ENCODE measurements around the gene CDK6.
"Not testable (repeated sequence)": the region's sequence is repeated elsewhere in the genome, so short reads cannot be mapped to it uniquely, and the experiment has no call there.

CDK6 gene

DNA sequence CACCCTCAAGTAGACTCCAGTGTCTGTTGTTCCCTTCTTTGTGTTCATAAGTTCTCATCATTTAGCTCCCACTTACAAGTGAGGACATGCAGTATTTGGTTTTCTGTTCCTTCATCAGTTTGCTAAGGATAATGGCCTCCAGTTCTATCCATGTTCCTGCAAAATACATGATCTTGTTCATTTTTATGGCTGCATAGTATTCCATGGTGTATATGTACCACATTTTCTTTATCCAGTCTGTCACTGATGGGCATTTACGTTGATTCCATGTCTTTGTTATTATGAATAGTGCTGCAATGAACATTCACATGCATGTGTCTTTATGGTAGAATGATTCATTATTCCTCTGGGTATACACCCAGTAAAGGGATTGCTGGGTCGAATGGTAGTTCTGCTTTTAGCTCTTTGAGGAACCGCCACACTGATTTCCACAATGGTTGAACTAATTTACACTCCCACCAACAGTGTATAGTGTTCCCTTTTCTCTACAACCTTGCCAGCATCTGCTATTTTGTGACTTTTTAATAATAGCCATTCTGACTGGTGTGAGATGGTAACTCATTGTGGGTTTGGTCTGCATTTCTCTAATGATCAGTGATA lies 79.0 kb downstream of the CDK6 start:
- not testable (repeated sequence) for DNase-seq

- DNase-seq: no peak
These were observed 80.7 kb downstream of the CDK6 start for GRCh38 chr7:92755680-92756079.

DNA sequence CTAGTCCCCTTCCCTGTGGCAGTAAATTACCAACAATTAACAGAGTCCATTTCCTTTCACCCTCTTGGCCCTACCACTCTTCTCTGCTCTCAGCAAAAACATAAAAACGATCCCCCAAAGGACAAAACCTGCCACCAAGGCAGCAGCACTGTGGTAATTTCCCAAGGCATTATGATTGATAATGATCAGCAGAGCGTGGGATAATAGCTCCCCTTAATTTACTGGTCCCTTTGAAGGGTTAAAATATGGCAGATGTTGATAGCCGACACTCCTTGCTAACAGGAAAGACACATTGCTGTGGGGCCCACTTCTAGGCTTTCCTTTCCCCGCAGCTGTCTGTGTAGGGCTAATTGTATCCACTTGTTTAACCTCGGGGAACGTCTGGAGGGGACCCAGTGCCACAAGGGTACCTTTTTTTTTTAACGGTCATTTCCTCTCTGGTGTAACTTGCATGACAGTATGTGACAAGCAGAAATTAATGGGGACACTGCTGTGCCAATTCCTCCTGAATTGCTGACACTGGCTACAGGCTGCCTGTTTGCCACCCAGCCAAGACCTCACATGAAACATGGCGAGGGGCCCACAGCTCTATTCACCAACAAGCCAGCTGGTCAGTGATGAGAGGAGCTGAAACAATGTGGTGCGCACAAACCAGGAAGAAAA lies 81.3 kb downstream of the CDK6 start:
- DNase-seq: peak; percentile 57

DNA sequence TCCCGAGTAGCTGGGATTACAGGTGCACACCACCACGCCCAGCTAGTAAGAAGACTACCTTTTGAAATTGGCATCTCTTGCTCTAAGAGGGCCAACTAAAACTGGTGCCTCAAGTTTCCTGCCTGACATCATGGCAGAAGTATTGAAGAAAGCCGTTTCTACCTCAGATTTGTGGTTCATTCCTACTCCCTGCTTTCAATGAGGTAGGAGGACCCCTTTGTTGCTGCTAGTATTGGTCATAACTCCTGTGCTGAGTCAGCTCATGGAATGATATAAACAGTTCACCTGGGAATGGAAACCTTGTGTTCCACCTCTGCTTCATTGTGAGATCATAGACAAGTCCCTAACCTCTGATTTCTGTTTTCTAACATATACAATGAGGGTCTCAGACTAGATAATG lies 82.8 kb downstream of the CDK6 start:
- no peak for DNase-seq

DNA sequence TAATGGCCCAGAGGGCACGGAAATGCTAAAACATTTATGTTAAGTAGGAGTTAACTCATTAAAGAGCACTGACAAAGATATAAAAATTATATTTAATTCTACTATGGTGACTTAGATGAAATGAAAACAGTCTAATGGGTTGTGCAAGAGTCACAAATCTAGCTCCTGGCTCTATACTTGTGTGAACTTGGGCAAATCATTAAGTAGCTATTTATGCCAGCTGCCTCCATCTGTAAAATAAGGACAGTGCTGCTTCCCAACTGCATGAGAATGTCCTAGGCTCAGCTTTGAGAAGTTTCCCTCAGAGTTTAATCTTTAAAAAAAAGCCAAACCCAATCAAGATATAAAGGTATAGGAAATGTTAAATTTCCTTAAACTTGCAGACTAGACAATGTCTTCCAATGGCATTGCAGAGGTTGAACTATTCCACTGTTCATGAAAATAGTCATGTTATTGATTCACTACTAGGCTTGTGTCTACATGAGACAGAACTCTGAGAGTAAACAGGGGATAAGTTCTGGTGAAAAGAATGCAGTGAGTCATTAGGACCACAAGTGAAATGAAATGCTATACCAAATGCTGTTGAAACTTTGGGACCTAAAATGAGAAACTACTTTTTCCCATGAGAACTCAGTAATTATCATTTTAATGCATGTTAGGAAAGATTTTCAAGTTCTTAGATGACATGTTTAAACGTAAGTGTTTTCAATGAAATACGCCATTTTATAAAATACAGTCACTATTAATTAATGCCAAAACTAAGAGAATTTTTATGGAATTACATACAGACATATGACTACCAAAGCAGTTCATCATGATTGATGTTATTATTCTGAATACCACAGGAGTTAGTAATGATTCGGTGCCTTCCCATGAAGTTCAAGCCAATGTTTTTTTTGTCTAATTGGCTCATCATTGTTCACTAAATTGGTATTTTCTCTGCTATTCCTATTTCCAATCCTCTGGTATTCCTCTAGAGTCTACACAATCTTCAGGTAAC lies 84.2 kb downstream of the CDK6 start:
- DNase-seq: no peak

DNA sequence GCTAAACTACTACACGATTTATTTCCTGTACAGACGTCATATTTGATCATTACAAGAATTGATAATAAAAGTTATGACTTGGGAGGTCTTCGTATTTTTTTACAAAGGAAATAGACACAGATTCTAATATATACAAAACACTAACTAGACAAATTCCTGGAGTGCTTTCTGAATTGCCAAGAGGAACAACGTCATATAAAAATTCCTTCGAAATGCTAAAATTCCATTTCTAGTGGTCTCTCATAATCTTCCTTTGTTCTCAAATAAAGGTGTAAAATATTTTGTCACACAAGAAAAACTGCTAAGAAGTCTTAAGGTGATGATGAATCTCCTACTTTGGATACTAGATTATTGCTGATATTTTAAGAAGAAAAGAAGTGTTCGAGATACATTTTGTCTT lies 85.4 kb downstream of the CDK6 start:
- DNase-seq: no peak

- no peak for DNase-seq
These were observed 85.9 kb downstream of the CDK6 start for GRCh38 chr7:92750447-92750839.

DNA sequence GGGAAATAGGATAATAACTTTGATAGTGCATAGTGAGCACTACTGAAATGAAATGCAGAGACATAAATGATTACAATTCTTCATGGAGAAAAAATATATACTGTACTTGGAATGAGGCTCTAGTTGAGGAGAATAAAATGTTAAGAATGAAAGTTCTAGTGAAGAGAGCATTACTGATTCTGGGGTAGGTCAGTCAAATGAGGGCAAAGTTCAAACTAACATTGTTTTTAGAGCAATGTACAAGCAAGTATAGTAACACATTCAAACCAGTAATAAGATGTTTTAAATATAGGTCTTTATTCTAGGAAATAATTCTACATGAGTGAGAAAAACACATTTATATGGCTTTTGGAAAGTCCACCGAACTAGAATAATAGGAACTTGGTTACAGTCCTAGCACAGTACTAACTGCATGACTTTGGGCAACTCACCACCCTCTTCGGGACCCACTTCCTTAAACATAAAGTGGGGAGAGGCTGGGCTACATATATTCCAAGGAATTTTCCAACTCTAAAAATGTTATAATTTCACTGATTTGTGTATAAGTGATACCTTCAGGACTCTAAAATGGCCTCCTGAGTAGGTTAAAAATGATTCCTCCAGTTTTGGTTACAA lies 86.4 kb downstream of the CDK6 start:
- DNase-seq: no peak

DNA sequence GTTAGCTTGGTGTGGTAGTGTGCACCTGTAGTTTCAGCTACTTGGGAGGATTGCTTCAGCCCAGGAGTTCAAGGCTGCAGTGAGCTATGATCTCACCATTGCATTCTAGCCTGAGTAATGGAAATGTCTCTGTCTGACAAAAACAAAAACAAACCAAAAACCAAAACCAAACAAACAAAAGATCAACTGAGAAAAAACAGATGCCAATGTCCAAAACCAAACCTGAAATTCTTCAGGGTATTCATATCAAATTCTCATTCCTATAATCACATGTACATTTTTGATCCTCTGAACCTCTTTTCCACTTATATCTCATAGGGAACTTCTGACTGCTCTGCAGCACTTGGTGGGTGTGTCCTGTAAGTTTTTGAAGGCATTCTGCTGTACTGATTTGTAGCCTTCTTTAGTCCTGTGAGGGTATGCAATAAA lies 87.0 kb downstream of the CDK6 start:
- no peak for DNase-seq

GRCh38 chr7:92748495-92748894 lies 87.9 kb downstream of the CDK6 start:
- no peak for DNase-seq

- DNase-seq: no peak
These were observed 89.1 kb downstream of the CDK6 start for GRCh38 chr7:92747041-92747835.

DNA sequence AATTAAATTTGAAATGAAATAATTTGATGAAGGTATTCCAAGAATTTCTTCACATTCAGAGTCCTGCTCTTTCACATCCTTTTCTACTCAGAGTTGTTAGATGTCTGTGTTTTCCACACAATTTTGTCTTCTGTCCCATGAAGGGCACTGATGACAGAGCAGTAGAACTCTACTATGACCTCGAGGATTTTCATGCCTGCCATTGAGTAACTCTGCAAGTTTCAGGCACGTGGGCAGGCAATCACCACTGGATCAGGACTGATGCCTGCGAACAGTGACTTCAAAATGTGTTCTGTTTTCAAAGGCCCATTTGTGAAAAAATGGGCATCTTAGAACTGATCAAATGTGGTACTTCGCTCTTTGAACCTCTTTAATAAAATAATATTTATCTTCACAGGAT lies 91.1 kb downstream of the CDK6 start:
- no peak for DNase-seq

DNA sequence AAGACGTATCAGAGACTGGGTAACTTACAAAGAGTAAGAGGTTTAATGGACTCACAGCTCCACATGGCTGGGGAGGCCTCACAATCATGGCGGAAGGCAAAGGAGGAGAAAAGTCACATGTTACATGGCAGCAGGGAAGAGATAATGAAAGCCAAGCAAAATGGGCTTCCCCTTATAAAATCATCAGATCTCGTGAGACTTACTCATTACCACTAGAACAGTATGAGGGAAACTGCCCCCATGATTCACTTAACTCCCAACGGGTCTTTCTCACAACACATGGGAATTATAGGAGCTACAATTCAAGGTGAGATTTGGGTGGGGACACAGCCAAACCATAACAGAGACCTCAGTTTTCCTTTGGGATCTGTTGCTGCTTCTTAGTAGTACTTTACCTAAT lies 92.2 kb downstream of the CDK6 start:
- DNase-seq: not testable (repeated sequence)

DNA sequence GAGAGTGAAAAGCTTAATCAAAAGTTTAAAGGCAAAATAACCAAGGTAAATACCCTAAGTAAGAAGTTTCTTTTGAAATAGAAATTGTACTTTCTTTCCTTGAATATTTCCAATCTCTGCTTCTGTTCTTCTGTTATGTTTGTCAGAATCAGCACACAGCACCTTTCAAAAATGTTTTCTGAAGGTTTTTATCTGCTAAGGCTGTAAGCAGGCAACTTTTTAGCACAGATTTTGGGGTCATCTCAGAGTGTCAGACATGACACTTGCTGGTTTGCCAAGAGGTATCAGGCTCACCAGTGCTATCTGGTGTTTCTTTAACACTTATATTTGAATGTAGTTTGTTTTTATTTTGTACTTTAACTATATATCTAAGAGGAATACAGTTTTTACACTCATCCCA lies 94.2 kb downstream of the CDK6 start:
- DNase-seq: no peak

GRCh38 chr7:92740700-92741126 lies 95.7 kb downstream of the CDK6 start:
- DNase-seq: no peak

DNA sequence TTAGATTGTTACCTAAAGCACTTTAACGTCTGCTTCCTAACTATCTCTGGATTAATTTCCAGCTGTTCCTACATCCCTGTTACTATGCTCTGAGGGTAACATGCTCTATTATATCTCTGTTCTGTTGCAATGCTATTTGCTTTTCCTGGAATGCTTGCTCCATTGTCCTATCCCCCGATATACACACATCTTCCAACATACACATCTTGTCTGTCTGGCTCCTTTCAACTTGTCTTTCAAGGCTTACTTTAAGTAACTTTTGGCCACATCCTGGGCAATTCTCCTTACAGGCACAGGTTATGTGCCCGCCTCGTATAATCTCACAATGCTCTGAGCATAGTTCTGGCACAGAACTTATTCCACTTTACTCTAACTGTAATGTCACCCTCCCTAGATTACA lies 96.2 kb downstream of the CDK6 start:
- DNase-seq: no peak

DNA sequence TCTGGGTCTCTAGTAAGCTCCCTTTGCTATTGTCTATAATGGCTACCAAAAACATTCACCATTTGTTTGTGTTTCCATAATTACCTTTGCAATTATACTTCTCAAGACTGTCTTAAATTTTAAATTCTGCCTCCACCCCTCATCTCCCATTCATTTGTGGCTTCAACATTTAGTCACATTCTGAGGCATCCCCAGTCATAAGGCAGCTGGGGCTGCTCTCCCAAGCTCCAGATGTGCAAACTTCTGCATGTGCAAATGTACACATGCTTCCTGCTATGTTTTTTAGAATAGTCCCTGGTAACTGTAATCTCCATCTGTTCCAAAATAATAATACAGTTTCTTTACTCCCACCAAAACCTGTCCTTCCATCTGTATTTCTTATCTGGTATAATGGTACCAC lies 97.3 kb downstream of the CDK6 start:
- DNase-seq: no peak

DNA sequence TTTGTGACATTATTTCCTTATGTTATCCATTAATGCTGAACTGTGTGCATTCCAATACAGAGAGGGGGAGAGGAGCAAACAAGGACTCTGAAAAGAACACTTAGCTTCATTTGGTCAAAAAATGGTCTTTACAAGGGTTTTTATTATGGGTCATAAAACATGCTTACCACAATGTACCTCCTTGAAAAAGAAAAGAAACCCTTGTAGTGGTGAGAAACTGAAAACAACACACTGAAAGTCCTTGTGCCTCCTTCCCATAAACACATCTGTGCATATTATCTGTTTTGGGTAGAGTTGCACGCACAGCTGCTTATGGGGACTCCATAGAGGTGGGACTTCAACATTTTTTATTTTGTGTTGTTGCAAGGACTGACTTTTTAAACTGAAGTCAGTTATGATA lies 98.7 kb downstream of the CDK6 start:
- no peak for DNase-seq

DNA sequence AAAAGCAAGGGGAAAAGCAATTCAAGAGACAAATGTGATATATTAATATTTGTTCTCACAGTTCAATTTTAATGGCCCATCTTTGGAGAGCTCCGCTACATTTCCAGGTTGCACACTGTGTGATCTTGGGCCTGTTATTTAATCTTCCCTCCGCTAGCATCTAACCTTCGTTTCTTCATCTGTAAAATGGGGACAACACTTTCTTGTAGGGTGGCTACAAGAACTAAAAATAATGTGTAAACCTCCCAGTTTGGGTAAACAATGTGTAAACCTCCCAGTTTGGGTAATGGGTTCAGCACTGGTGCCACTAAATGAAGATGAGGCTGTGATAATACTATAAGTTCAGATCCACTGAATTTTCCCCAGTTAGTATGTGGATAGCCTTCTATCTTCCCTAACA lies 99.5 kb downstream of the CDK6 start:
- no peak for DNase-seq

- DNase-seq: no peak
These were observed 100.7 kb downstream of the CDK6 start for GRCh38 chr7:92735707-92736106.

GRCh38 chr7:92732316-92733036 lies 103.9 kb downstream of the CDK6 start:
- no peak for DNase-seq
